ENCODE data around the gene TAF1. TPM values are rescaled to one million over a fixed set of nuclear protein-coding genes. Genes with fewer than 3 reads are reported as not detected.
"Not testable (repeated sequence)": the region's sequence is repeated elsewhere in the genome, so short reads cannot be mapped to it uniquely, and the experiment has no call there.

The TAF1 gene
- total RNA-seq, 4 donors from 2014 or later = 36.0 to 59.4 (median 48.8) TPM

GRCh38 chrX:71438750-71439149, 72.6 kb downstream of the TAF1 start:
- TF ChIP-seq POLR2A (IDR thresholded peaks at IDR 0.05) = no peak
- no peak for TF ChIP-seq CTCF (IDR thresholded peaks at IDR 0.05)
- H3K9me3 ChIP-seq = no peaks in the 10 kb centered on the region
- intact Hi-C loops (cut with DNase I) = no loop called here
- no peaks in the 10 kb centered on the region for H3K36me3 ChIP-seq
- H3K4me1 ChIP-seq = no peaks in the 10 kb centered on the region
- H3K27me3 ChIP-seq = no peaks in the 10 kb centered on the region
- H3K4me3 ChIP-seq (replicated peaks in 1 of 3) = no peak overlapping the region
- DNase-seq = peak in 1 of 2 donors; percentile 2
- no peak overlapping the region for H3K27ac ChIP-seq
- WGBS, 2 donors = 65 to 72% methylated on average over 6 of the region's 6 CpGs

- intact Hi-C loops (cut with DNase I) = no loop called here
- WGBS, 2 donors = 88 to 92% methylated on average over 3 of the region's 3 CpGs
- TF ChIP-seq CTCF (IDR thresholded peaks at IDR 0.05) = no peak
- no peak for TF ChIP-seq POLR2A (IDR thresholded peaks at IDR 0.05)
- Histone ChIP-seq H3K4me1 (no peaks in the 10 kb centered on the region), H3K27me3 (no peaks in the 10 kb centered on the region), H3K9me3 (no peaks in the 10 kb centered on the region), H3K36me3 (no peaks in the 10 kb centered on the region), H3K4me3 (replicated peaks in 1 of 3) (no peak overlapping the region), H3K27ac (no peak overlapping the region)
- DNase-seq = no peak
Measured at GRCh38 chrX:71439420-71439819, 73.3 kb downstream of the TAF1 start.

GRCh38 chrX:71439896-71440295, 73.7 kb downstream of the TAF1 start:
- no peak for TF ChIP-seq CTCF (IDR thresholded peaks at IDR 0.05)
- TF ChIP-seq POLR2A (IDR thresholded peaks at IDR 0.05) = no peak
- Histone ChIP-seq H3K9me3 (no peaks in the 10 kb centered on the region), H3K36me3 (no peaks in the 10 kb centered on the region), H3K27ac (no peak overlapping the region), H3K27me3 (no peaks in the 10 kb centered on the region), H3K4me3 (replicated peaks in 1 of 3) (no peak overlapping the region), H3K4me1 (no peaks in the 10 kb centered on the region)
- intact Hi-C loops (cut with DNase I) = no loop called here
- 91 to 94% methylated on average over 3 of the region's 3 CpGs for whole genome bisulfite sequencing, 2 donors
- no peak for DNase-seq

GRCh38 chrX:71440401-71440800, 74.2 kb downstream of the TAF1 start:
- no peaks in the 10 kb centered on the region for H3K9me3 ChIP-seq
- H3K36me3 ChIP-seq = no peaks in the 10 kb centered on the region
- no peaks in the 10 kb centered on the region for H3K4me1 ChIP-seq
- TF ChIP-seq POLR2A (IDR thresholded peaks at IDR 0.05) (no peak), CTCF (IDR thresholded peaks at IDR 0.05) (no peak)
- H3K4me3 ChIP-seq (replicated peaks in 1 of 3) = no peak overlapping the region
- intact Hi-C loops (cut with DNase I) = no loop called here
- no peak for DNase-seq
- no peaks in the 10 kb centered on the region for H3K27me3 ChIP-seq
- WGBS, 2 donors = 89 to 90% methylated on average over 4 of the region's 4 CpGs
- H3K27ac ChIP-seq = no peak overlapping the region

GRCh38 chrX:71441809-71442208, 75.7 kb downstream of the TAF1 start:
- 100% methylated on average over 2 of the region's 2 CpGs for WGBS, 2 donors
- intact Hi-C loops (cut with DNase I); DNase-seq: not testable (repeated sequence)

More at GRCh38 chrX:71441809-71442208, 75.7 kb downstream of the TAF1 start:
- H3K4me1 ChIP-seq; H3K27ac ChIP-seq; H3K36me3 ChIP-seq; H3K27me3 ChIP-seq; H3K9me3 ChIP-seq; H3K4me3 ChIP-seq (replicated peaks in 1 of 3): not testable (repeated sequence)
